HepG2 (cell line): Measurements from ENCODE around the gene SPHK1. TPM values are rescaled to one million over a fixed set of nuclear protein-coding genes. Genes with fewer than 3 reads are reported as not detected.

Experiments
- CBFB ChIP-seq: sonication (generic); formaldehyde crosslinking; IDR thresholded peaks from 2 replicates; pipeline ENCODE4 v1.4.0; 2020; ENCODE audit warnings: missing genetic modification reagents
- JUNB ChIP-seq: sonication (generic); formaldehyde crosslinking; IDR thresholded peaks from 2 replicates; pipeline ENCODE4 v1.8.0; 2022; ENCODE audit warnings: missing genetic modification reagents, mild to moderate bottlenecking, borderline replicate concordance
- MXD1 ChIP-seq: sonication (generic); formaldehyde crosslinking; IDR thresholded peaks from 2 replicates; pipeline ENCODE4 v1.4.0; 2020; ENCODE audit warnings: mild to moderate bottlenecking, missing genetic modification reagents
- NFRKB ChIP-seq: fragments of 450-650 bp; IDR thresholded peaks from 2 replicates; pipeline ENCODE4 v1.6.1; 2017
- POLR2A ChIP-seq, 2 experiments: IDR thresholded peaks; 2 replicates each; pipeline ENCODE4 v1.6.1; 2011; ENCODE audit warnings: low read depth in 2 of 2, low read length in 2 of 2, mild to moderate bottlenecking in 1 of 2, moderate library complexity in 1 of 2; ENCODE audit not compliant: insufficient read depth in 1 of 2
- REPIN1 ChIP-seq: sonication (generic); formaldehyde crosslinking; IDR thresholded peaks from 2 replicates; pipeline ENCODE4 v1.8.0; 2022; ENCODE audit warnings: missing genetic modification reagents, low read depth, mild to moderate bottlenecking, borderline replicate concordance
- TCF12 ChIP-seq, 2 experiments: fragments of 450-650 bp in 1 of 2; sonication (generic) in 1 of 2; formaldehyde crosslinking in 1 of 2; IDR thresholded peaks; 2 replicates each; pipeline versions ENCODE4 v1.6.1 to v1.8.0; 2017 to 2022; ENCODE audit warnings: antibody characterized with exemption in 1 of 2, mild to moderate bottlenecking in 1 of 2, missing genetic modification reagents in 1 of 2, moderate library complexity in 1 of 2
- TEF ChIP-seq: sonication (generic); formaldehyde crosslinking; IDR thresholded peaks from 2 replicates; pipeline ENCODE4 v1.5.0; 2020; ENCODE audit warnings: missing genetic modification reagents
- ZBTB2 ChIP-seq: sonication (generic); formaldehyde crosslinking; IDR thresholded peaks from 2 replicates; pipeline ENCODE4 v1.8.0; 2022; ENCODE audit warnings: low read depth, missing genetic modification reagents
- ZBTB40 ChIP-seq, 2 experiments: fragments of 450-650 bp in 1 of 2; sonication (generic) in 1 of 2; formaldehyde crosslinking in 1 of 2; IDR thresholded peaks; 2 replicates each; pipeline versions ENCODE4 v1.6.1 to v1.8.0; 2016 to 2022; ENCODE audit warnings: antibody characterized with exemption in 1 of 2, mild to moderate bottlenecking in 1 of 2, missing genetic modification reagents in 1 of 2
- ZNF264 ChIP-seq: sonication (generic); formaldehyde crosslinking; IDR thresholded peaks from 2 replicates; pipeline ENCODE4 v1.4.0; 2020; ENCODE audit warnings: missing genetic modification reagents
- ZNF326 ChIP-seq: sonication (generic); formaldehyde crosslinking; IDR thresholded peaks from 2 replicates; pipeline ENCODE4 v1.4.0; 2020; ENCODE audit warnings: missing genetic modification reagents, borderline replicate concordance
- ZNF530 ChIP-seq: sonication (generic); formaldehyde crosslinking; IDR thresholded peaks from 2 replicates; pipeline ENCODE4 v1.5.0; 2020; ENCODE audit warnings: low read depth, mild to moderate bottlenecking, missing genetic modification reagents
- ZNF691 ChIP-seq: sonication (generic); formaldehyde crosslinking; IDR thresholded peaks from 2 replicates; pipeline ENCODE4 v1.4.0; 2020; ENCODE audit warnings: missing genetic modification reagents, low read depth, mild to moderate bottlenecking, borderline replicate concordance
- ZNF772 ChIP-seq: sonication (generic); formaldehyde crosslinking; IDR thresholded peaks from 2 replicates; pipeline ENCODE4 v1.5.0; 2020; ENCODE audit warnings: mild to moderate bottlenecking, missing genetic modification reagents
- polyA plus RNA-seq, 8 experiments: library from polyadenylated mRNA; depleted of rRNA in 3 of 8; stranded (reverse) in 7 of 8; unstranded in 1 of 8; fragments of >200 nt; fragmentation: Illumina TruSeq in 4 of 8; extraction: Trizol in 4 of 8; gene quantifications; 2 replicates each; pipeline versions ENCODE4 v1.2.1 to v1.2.3, GENCODE V29; 2011 to 2016; ENCODE audit warnings: low read depth in 4 of 8, missing spikeins in 1 of 8, mixed read lengths in 1 of 8; ENCODE audit not compliant: insufficient read depth in 1 of 8
- total RNA-seq, 5 experiments: library from RNA; depleted of rRNA; stranded (reverse); fragments of >200 nt; fragmentation: Illumina TruSeq; extraction: Trizol; gene quantifications; 2 replicates each; pipeline ENCODE4 v1.2.3, GENCODE V29; 2016; ENCODE audit warnings: low read depth in 1 of 5

SPHK1 gene
- total and polyA plus RNA-seq, 2 of the 13 experiments (the other 11 are each of a cell fraction or from before 2014, with no cell fraction given), result 129 to 160 TPM

GRCh38 chr17:76384987-76385891, 830 bp downstream of the SPHK1 start (continued):
- TF ChIP-seq JUNB (CRISPR knock-in tag), result peak; percentile 33; the same call in 1 of the 2 replicates
- TF ChIP-seq ZNF772 (CRISPR knock-in tag), result peak; percentile 8; the same call in 1 of the 2 replicates
- peak; percentile 59; the same call in 1 of the 2 replicates for TF ChIP-seq MXD1 (CRISPR knock-in tag)
- TF ChIP-seq TCF12 (IDR thresholded peaks at IDR 0.05), result no peak
- TF ChIP-seq TCF12 (CRISPR knock-in tag; IDR thresholded peaks at IDR 0.05), result peak; percentile 69; the same call in 1 of the 2 replicates
- no peak for TF ChIP-seq ZNF691 (CRISPR knock-in tag)
- peak; percentile 2; the same call in 1 of the 2 replicates for TF ChIP-seq CBFB (CRISPR knock-in tag)
- TF ChIP-seq ZBTB2 (CRISPR knock-in tag), result 0 out of 2 replicates have a peak, but pooled peaks have one; percentile 17
- TF ChIP-seq NFRKB, result no peak
- no peak for TF ChIP-seq ZBTB40 (IDR thresholded peaks at IDR 0.05)
- no peak for TF ChIP-seq ZBTB40 (CRISPR knock-in tag; IDR thresholded peaks at IDR 0.05)
- TF ChIP-seq TEF (CRISPR knock-in tag), result no peak
- TF ChIP-seq POLR2A (IDR thresholded peaks at IDR 0.05; ENCODE audit: insufficient read depth in 1 of 2, low read depth in 2 of 2, low read length in 2 of 2), result no peak
- TF ChIP-seq ZNF264 (CRISPR knock-in tag), result no peak
- TF ChIP-seq ZNF326 (CRISPR knock-in tag), result peak; percentile 85; the same call in 1 of the 2 replicates
- TF ChIP-seq REPIN1, result no peak; the same call in none of the 2 replicates
- TF ChIP-seq ZNF530, result no peak
